ENCODE results near the gene PAWR. TPM values are rescaled to one million over a fixed set of nuclear protein-coding genes. Genes with fewer than 3 reads are reported as not detected.
A peak's percentile ranks its signal among the peaks of the same experiment; 100 is the strongest.
"Not testable (repeated sequence)": the region's sequence is repeated elsewhere in the genome, so short reads cannot be mapped to it uniquely, and the experiment has no call there.

The PAWR gene
- total RNA-seq, 5 donors from 2014 or later (not counting 1 experiment from before 2014, with no cell fraction given) = 0.98 to 8.2 (median 6.1) TPM

GRCh38 chr12:79688376-79689060 lies 2.2 kb downstream of the PAWR start:
- H3K9me3 ChIP-seq = no peaks in the 10 kb centered on the region
- H3K27me3 Mint-ChIP-seq = peaks cover 16 to 60% of the 10 kb centered on the region in 2 donors
- H3K4me1 ChIP-seq (ENCODE audit: control insufficient read depth in 1 of 2, extremely low read depth in 1 of 2, insufficient read depth in 2 of 2, low read length in 2 of 2) = peaks cover 6 to 19% of the 10 kb centered on the region in 2 experiments
- H3K9me3 Mint-ChIP-seq = no peaks in the 10 kb centered on the region
- no peaks in the 10 kb centered on the region for H3K36me3 Mint-ChIP-seq
- no peak overlapping the region for H3K27ac Mint-ChIP-seq
- POLR2A ChIA-PET = interaction anchor here in 1 of 2 donors (0.7 kb wide), 1 partner anchor 108 kb away, joined by 3 read pairs; no protein-coding TSS in a partner anchor
- H3K27me3 ChIP-seq (replicated peaks in 1 of 2; ENCODE audit: control insufficient read depth in 2 of 2, extremely low read depth in 1 of 2, insufficient read depth in 2 of 2, low read length in 1 of 2) = peaks cover 0 to 26% of the 10 kb centered on the region in 2 experiments
- peak overlapping the region; percentile 65 to 90 (median 70) for H3K4me3 Mint-ChIP-seq
- no CpG with 5 or more reads among the region's 6 CpGs for WGBS (ENCODE audit: insufficient coverage)
- no peaks in the 10 kb centered on the region for H3K36me3 ChIP-seq (ENCODE audit: control insufficient read depth in 2 of 2, extremely low read depth in 1 of 2, insufficient read depth in 1 of 2, low read length in 1 of 2)
- H3K27ac ChIP-seq (ENCODE audit: low read length) = no peak overlapping the region
- H3K4me3 ChIP-seq (ENCODE audit: control insufficient read depth in 1 of 2, extremely low read depth in 1 of 2, low read length in 1 of 2) = no peak overlapping the region
- peak in 1 of 4 experiments; percentile 33 for ATAC-seq (replicated peaks in 1 of 4)
- peak in 1 of 35 experiments; percentile 5 for DNase-seq
- H3K4me1 Mint-ChIP-seq = peaks cover 17 to 18% (median 17%) of the 10 kb centered on the region in 3 donors
- CTCF ChIA-PET = interaction anchor here in 1 of 2 donors (0.6 kb wide), 1 partner anchor 1269 kb away, joined by 3 read pairs; no protein-coding TSS in a partner anchor

DNA sequence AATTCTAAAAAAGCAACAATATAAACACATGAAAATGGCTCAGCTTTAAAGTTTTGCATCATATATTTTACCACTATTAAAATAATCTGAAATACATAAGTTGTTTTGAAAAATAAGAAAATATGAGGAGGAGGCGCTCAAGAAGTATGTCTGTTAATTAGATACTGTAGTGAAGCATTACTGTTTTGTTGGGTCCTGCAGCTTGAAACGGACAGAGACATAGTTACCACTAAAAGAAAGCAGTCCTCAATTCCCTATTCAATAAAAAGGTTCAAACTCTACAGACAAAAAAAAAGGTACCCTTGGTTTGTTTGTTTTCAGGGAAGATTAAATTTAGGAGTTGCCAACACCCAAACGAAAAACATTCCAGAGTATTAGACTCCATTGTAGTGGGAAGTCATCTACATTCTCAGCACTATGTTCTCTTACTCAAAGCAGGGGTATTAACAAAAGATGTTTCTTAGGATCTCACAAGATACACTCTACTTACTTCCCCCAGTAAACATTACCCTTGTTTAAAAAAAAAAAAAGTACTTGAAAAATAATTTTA lies 3.0 kb downstream of the PAWR start:
- no peak overlapping the region for H3K27ac Mint-ChIP-seq
- Histone ChIP-seq H3K27ac (ENCODE audit: low read length) (no peak overlapping the region), H3K4me1 (ENCODE audit: control insufficient read depth in 1 of 2, extremely low read depth in 1 of 2, insufficient read depth in 2 of 2, low read length in 2 of 2) (peaks cover 6 to 19% of the 10 kb centered on the region in 2 experiments), H3K9me3 (no peaks in the 10 kb centered on the region), H3K4me3 (ENCODE audit: control insufficient read depth in 1 of 2, extremely low read depth in 1 of 2, low read length in 1 of 2) (no peak overlapping the region), H3K27me3 (replicated peaks in 1 of 2; ENCODE audit: control insufficient read depth in 2 of 2, extremely low read depth in 1 of 2, insufficient read depth in 2 of 2, low read length in 1 of 2) (peaks cover 0 to 26% of the 10 kb centered on the region in 2 experiments), H3K36me3 (ENCODE audit: control insufficient read depth in 2 of 2, extremely low read depth in 1 of 2, insufficient read depth in 1 of 2, low read length in 1 of 2) (no peaks in the 10 kb centered on the region)
- H3K27me3 Mint-ChIP-seq = peaks cover 16 to 53% of the 10 kb centered on the region in 2 donors
- peaks cover 17 to 18% (median 17%) of the 10 kb centered on the region in 3 donors for H3K4me1 Mint-ChIP-seq
- no peak for ATAC-seq (replicated peaks in 1 of 4)
- ChIA-PET CTCF (interaction anchor here in 1 of 2 donors (0.6 kb wide), 1 partner anchor 1268 kb away, joined by 3 read pairs; no protein-coding TSS in a partner anchor), POLR2A (interaction anchor here in 1 of 2 donors (0.7 kb wide), 1 partner anchor 108 kb away, joined by 3 read pairs; no protein-coding TSS in a partner anchor)
- peak overlapping the region in 2 of 3 donors; percentile 34 to 90 for H3K4me3 Mint-ChIP-seq
- H3K36me3 Mint-ChIP-seq = no peaks in the 10 kb centered on the region
- no peak for DNase-seq
- no peaks in the 10 kb centered on the region for H3K9me3 Mint-ChIP-seq
- no CpG with 5 or more reads among the region's 3 CpGs for WGBS (ENCODE audit: insufficient coverage)

DNA sequence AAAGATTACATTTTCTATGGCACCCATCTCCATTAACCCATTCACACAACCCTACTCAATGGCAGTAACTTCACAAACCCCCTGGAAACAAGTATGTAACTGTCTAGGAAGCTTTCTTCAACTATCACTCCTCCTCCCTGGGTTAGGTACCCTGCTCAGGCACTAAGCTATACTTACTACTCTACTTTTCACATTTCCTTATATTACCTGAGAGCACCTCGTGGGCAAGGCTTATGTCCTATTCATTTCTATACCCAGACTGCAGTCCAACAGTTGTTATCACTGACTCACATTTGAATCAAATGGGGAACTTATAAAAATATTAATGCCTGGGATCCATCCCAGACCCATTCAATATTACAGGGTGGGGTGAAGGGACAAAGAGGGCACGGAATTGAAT lies 4.6 kb downstream of the PAWR start:
- Histone ChIP-seq H3K4me3 (ENCODE audit: control insufficient read depth in 1 of 2, extremely low read depth in 1 of 2, low read length in 1 of 2) (no peak overlapping the region), H3K36me3 (ENCODE audit: control insufficient read depth in 2 of 2, extremely low read depth in 1 of 2, insufficient read depth in 1 of 2, low read length in 1 of 2) (no peaks in the 10 kb centered on the region), H3K4me1 (ENCODE audit: control insufficient read depth in 1 of 2, extremely low read depth in 1 of 2, insufficient read depth in 2 of 2, low read length in 2 of 2) (peaks cover 6 to 15% of the 10 kb centered on the region in 2 experiments), H3K9me3 (no peaks in the 10 kb centered on the region), H3K27ac (ENCODE audit: low read length) (no peak overlapping the region), H3K27me3 (replicated peaks in 1 of 2; ENCODE audit: control insufficient read depth in 2 of 2, extremely low read depth in 1 of 2, insufficient read depth in 2 of 2, low read length in 1 of 2) (peaks cover 0 to 20% of the 10 kb centered on the region in 2 experiments)
- Mint-ChIP-seq H3K27ac (no peak overlapping the region), H3K9me3 (no peaks in the 10 kb centered on the region), H3K4me3 (no peak overlapping the region), H3K27me3 (peaks cover 11 to 44% of the 10 kb centered on the region in 2 donors), H3K36me3 (no peaks in the 10 kb centered on the region), H3K4me1 (peaks cover 13% of the 10 kb centered on the region in 3 donors)
- POLR2A ChIA-PET = no interaction called here
- DNase-seq (no peak), ATAC-seq (replicated peaks in 1 of 4) (no peak)
- WGBS (ENCODE audit: insufficient coverage) = no CpG with 5 or more reads among the region's 2 CpGs
- CTCF ChIA-PET = no interaction called here

GRCh38 chr12:79685068-79685467 lies 5.7 kb downstream of the PAWR start:
- Mint-ChIP-seq H3K4me3 (no peak overlapping the region), H3K9me3 (no peaks in the 10 kb centered on the region), H3K4me1 (peaks cover 12 to 19% (median 13%) of the 10 kb centered on the region in 3 donors), H3K36me3 (no peaks in the 10 kb centered on the region), H3K27me3 (peaks cover 13 to 43% of the 10 kb centered on the region in 2 donors), H3K27ac (no peak overlapping the region)
- no peak overlapping the region for H3K4me3 ChIP-seq (ENCODE audit: control insufficient read depth in 1 of 2, extremely low read depth in 1 of 2, low read length in 1 of 2)
- no peak for DNase-seq
- H3K36me3 ChIP-seq (ENCODE audit: control insufficient read depth in 2 of 2, extremely low read depth in 1 of 2, insufficient read depth in 1 of 2, low read length in 1 of 2) = no peaks in the 10 kb centered on the region
- ChIA-PET CTCF (no interaction called here), POLR2A (no interaction called here)
- H3K27ac ChIP-seq (ENCODE audit: low read length) = no peak overlapping the region
- H3K4me1 ChIP-seq (ENCODE audit: control insufficient read depth in 1 of 2, extremely low read depth in 1 of 2, insufficient read depth in 2 of 2, low read length in 2 of 2) = peaks cover 6 to 7% of the 10 kb centered on the region in 2 experiments
- ATAC-seq (replicated peaks in 1 of 4) = no peak
- no peaks in the 10 kb centered on the region for H3K9me3 ChIP-seq
- peaks cover 0 to 11% of the 10 kb centered on the region in 2 experiments for H3K27me3 ChIP-seq (replicated peaks in 1 of 2; ENCODE audit: control insufficient read depth in 2 of 2, extremely low read depth in 1 of 2, insufficient read depth in 2 of 2, low read length in 1 of 2)
- no CpG with 5 or more reads among the region's 1 CpG for WGBS (ENCODE audit: insufficient coverage)

DNA sequence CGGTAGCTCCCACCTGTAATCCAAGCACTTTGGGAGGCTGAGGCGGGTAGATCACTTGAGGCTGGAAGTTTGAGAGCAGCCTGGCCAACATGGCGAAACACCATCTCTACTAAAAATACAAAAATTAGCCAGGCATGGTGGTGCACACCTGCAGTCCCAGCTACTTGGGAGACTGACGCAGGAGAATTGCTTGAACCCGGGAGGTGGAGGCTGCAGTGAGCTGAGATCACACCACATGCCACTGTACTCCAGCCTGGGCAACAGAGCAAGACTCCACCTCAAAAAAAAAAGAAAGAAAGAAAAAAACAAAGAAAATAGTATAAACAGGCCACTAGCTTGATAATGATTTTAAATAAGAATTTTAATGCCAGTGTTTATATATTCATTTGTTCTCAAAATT lies 6.4 kb downstream of the PAWR start:
- H3K4me1 Mint-ChIP-seq = peaks cover 12 to 19% (median 13%) of the 10 kb centered on the region in 3 donors
- H3K4me1 ChIP-seq (ENCODE audit: control insufficient read depth in 1 of 2, extremely low read depth in 1 of 2, insufficient read depth in 2 of 2, low read length in 2 of 2); CTCF ChIA-PET; H3K27ac Mint-ChIP-seq; H3K4me3 ChIP-seq (ENCODE audit: control insufficient read depth in 1 of 2, extremely low read depth in 1 of 2, low read length in 1 of 2); H3K9me3 ChIP-seq; H3K4me3 Mint-ChIP-seq; DNase-seq; H3K27me3 ChIP-seq (replicated peaks in 1 of 2; ENCODE audit: control insufficient read depth in 2 of 2, extremely low read depth in 1 of 2, insufficient read depth in 2 of 2, low read length in 1 of 2); H3K36me3 ChIP-seq (ENCODE audit: control insufficient read depth in 2 of 2, extremely low read depth in 1 of 2, insufficient read depth in 1 of 2, low read length in 1 of 2); H3K27ac ChIP-seq (ENCODE audit: low read length); ATAC-seq (replicated peaks in 1 of 4); H3K9me3 Mint-ChIP-seq; POLR2A ChIA-PET; H3K36me3 Mint-ChIP-seq: not testable (repeated sequence)
- H3K27me3 Mint-ChIP-seq = peaks cover 16 to 42% of the 10 kb centered on the region in 2 donors
- 92% methylated on average over 4 of the region's 5 CpGs for WGBS (ENCODE audit: insufficient coverage)

DNA sequence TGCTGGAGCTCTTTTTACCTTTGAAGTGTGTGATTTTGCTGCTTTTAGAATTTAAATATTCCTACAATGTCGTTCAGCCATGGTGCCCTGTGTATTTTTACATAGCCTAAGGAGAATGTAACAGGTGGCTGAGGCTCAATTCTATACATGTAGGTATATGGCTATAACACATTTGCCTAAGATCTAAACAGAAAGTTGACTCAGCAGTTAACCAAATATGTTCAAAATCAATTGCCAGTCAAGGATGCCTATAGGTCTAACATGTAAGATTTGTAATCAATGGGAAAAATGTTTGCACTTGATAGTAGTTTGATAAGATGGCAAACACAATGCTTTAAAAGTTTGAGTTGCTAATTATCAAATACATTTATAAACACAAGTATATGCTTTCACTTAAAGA lies 8.2 kb downstream of the PAWR start:
- H3K4me3 ChIP-seq (ENCODE audit: control insufficient read depth in 1 of 2, extremely low read depth in 1 of 2, low read length in 1 of 2) = no peak overlapping the region
- no peaks in the 10 kb centered on the region for H3K4me1 ChIP-seq (ENCODE audit: control insufficient read depth in 1 of 2, extremely low read depth in 1 of 2, insufficient read depth in 2 of 2, low read length in 2 of 2)
- ChIA-PET POLR2A (no interaction called here), CTCF (no interaction called here)
- H3K27me3 ChIP-seq (replicated peaks in 1 of 2; ENCODE audit: control insufficient read depth in 2 of 2, extremely low read depth in 1 of 2, insufficient read depth in 2 of 2, low read length in 1 of 2) = peaks cover 0 to 3% of the 10 kb centered on the region in 2 experiments
- H3K27ac ChIP-seq (ENCODE audit: low read length) = no peak overlapping the region
- no peaks in the 10 kb centered on the region for H3K36me3 ChIP-seq (ENCODE audit: control insufficient read depth in 2 of 2, extremely low read depth in 1 of 2, insufficient read depth in 1 of 2, low read length in 1 of 2)
- H3K27ac Mint-ChIP-seq = no peak overlapping the region
- ATAC-seq (replicated peaks in 1 of 4) (no peak), DNase-seq (no peak)
- peaks cover 0 to 6% (median 0%) of the 10 kb centered on the region in 3 donors for H3K4me1 Mint-ChIP-seq
- H3K9me3 ChIP-seq = no peaks in the 10 kb centered on the region
- no peaks in the 10 kb centered on the region for H3K36me3 Mint-ChIP-seq
- no peaks in the 10 kb centered on the region for H3K9me3 Mint-ChIP-seq
- peaks cover 16 to 26% of the 10 kb centered on the region in 2 donors for H3K27me3 Mint-ChIP-seq
- no CpG with 5 or more reads among the region's 1 CpG for WGBS (ENCODE audit: insufficient coverage)
- H3K4me3 Mint-ChIP-seq = no peak overlapping the region
